ENCODE data around the gene CEP128. TPM values are rescaled to one million over a fixed set of nuclear protein-coding genes. Genes with fewer than 3 reads are reported as not detected.

CEP128 gene
- total and polyA plus RNA-seq, 7 donors, result 0.79 to 2.3 (median 1.8) TPM

GRCh38 chr14:80927083-80927989 lies 14.2 kb downstream of the CEP128 start:
- Histone ChIP-seq H3K36me3 (ENCODE audit: insufficient read depth in 1 of 2, low read depth in 1 of 2) (no peaks in the 10 kb centered on the region), H3K4me1 (no peaks in the 10 kb centered on the region), H3K4me3 (no peak overlapping the region), H3K27me3 (ENCODE audit: insufficient read depth in 3 of 3, low read length in 2 of 3) (no peaks in the 10 kb centered on the region), H3K27ac (no peak overlapping the region), H3K9me3 (no peaks in the 10 kb centered on the region)
- ATAC-seq (peak in 2 of 4 donors; percentile 5 to 35), DNase-seq (no peak)
- intact Hi-C loops (cut with DNase I), result no loop called here
- WGBS, 3 donors, result 69 to 86% (median 72%) methylated on average over 8 of the region's 8 CpGs
- TF ChIP-seq, protein P1, sequence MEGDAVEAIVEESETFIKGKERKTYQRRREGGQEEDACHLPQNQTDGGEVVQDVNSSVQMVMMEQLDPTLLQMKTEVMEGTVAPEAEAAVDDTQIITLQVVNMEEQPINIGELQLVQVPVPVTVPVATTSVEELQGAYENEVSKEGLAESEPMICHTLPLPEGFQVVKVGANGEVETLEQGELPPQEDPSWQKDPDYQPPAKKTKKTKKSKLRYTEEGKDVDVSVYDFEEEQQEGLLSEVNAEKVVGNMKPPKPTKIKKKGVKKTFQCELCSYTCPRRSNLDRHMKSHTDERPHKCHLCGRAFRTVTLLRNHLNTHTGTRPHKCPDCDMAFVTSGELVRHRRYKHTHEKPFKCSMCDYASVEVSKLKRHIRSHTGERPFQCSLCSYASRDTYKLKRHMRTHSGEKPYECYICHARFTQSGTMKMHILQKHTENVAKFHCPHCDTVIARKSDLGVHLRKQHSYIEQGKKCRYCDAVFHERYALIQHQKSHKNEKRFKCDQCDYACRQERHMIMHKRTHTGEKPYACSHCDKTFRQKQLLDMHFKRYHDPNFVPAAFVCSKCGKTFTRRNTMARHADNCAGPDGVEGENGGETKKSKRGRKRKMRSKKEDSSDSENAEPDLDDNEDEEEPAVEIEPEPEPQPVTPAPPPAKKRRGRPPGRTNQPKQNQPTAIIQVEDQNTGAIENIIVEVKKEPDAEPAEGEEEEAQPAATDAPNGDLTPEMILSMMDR (IDR thresholded peaks at IDR 0.05), result no peak

- no peaks in the 10 kb centered on the region for H3K36me3 ChIP-seq (ENCODE audit: insufficient read depth in 1 of 2, low read depth in 1 of 2)
- no peaks in the 10 kb centered on the region for H3K9me3 ChIP-seq
- intact Hi-C loops (cut with DNase I), result no loop called here
- H3K27me3 ChIP-seq (ENCODE audit: insufficient read depth in 3 of 3, low read length in 2 of 3), result no peaks in the 10 kb centered on the region
- no peaks in the 10 kb centered on the region for H3K4me1 ChIP-seq
- H3K4me3 ChIP-seq, result no peak overlapping the region
- no peak overlapping the region for H3K27ac ChIP-seq
- DNase-seq, result no peak
- ATAC-seq, result peak; percentile 62 to 91 (median 82)
- TF ChIP-seq, protein P1 (IDR thresholded peaks at IDR 0.05), result no peak
- 76 to 87% (median 80%) methylated on average over 4 of the region's 4 CpGs for WGBS, 3 donors
These were observed 15.0 kb downstream of the CEP128 start for GRCh38 chr14:80926397-80927082.

DNA sequence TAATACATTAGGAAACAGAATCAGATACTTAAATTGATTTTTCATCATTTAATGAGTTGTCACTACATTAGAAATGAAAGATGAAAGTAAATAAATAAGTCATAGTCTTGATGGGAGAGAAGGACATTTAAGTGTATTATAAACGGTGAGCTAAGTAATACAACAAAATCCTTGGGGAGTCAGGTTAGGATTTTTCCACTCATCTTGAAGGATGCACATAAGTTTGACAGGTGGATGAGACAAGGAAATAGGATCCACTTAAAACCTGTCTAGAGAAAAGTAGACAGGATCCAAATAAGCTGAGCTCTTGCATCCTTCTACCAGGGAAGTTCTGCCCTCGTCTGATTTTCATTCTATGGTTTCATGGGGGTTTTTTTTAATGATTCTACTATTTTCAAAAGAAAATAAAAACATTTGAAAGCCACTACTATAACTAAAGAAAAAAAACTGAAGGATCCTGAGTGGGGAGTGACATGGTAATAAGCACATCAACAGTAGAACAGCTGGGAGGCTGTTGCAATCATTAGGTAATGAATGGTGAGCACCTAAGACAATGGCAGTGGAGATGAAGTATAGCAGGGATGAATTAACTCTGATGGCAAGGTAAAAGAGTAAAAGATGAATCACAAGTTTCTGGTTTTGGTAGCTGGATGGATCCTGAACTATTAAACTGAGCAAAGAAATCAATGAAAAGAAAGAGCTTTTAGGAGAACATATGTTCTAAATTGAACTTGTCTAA lies 17.0 kb downstream of the CEP128 start:
- Histone ChIP-seq H3K36me3 (ENCODE audit: insufficient read depth in 1 of 2, low read depth in 1 of 2) (no peaks in the 10 kb centered on the region), H3K27me3 (ENCODE audit: insufficient read depth in 3 of 3, low read length in 2 of 3) (no peaks in the 10 kb centered on the region), H3K27ac (no peak overlapping the region), H3K9me3 (no peaks in the 10 kb centered on the region), H3K4me3 (no peak overlapping the region), H3K4me1 (no peaks in the 10 kb centered on the region)
- DNase-seq (no peak), ATAC-seq (no peak)
- TF ChIP-seq, protein P1 (IDR thresholded peaks at IDR 0.05), result no peak
- WGBS, 3 donors, result 75 to 84% (median 77%) methylated on average over 2 of the region's 2 CpGs
- intact Hi-C loops (cut with DNase I), result no loop called here

DNA sequence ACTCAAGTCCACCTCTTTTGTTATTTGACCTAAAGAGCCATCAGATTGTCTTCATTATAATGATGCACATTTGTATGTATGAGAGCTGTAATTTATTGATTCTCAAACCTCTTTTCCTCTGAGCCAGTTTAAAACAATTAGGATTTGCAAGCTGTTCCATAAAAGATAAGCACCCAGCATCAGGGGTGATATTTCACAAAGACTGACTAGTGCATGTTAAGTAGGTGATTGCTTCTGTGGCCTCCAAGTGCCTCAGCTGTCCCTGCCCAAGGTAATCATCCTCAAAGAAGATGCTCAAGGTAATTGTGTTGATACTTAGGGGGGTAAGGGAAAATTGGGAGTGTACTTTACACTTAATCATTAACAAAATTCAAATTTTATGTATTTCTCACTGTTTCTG lies 18.2 kb downstream of the CEP128 start:
- Histone ChIP-seq H3K9me3 (no peaks in the 10 kb centered on the region), H3K36me3 (ENCODE audit: insufficient read depth in 1 of 2, low read depth in 1 of 2) (no peaks in the 10 kb centered on the region), H3K27me3 (ENCODE audit: insufficient read depth in 3 of 3, low read length in 2 of 3) (no peaks in the 10 kb centered on the region), H3K27ac (no peak overlapping the region), H3K4me1 (no peaks in the 10 kb centered on the region), H3K4me3 (no peak overlapping the region)
- intact Hi-C loops (cut with DNase I), result no loop called here
- TF ChIP-seq, protein P1 (IDR thresholded peaks at IDR 0.05), result no peak
- DNase-seq, result no peak
- no peak for ATAC-seq

All from psoas muscle (tissue), 8 donors.